ENCODE results near the gene SMAD6. TPM values are rescaled to one million over a fixed set of nuclear protein-coding genes. Genes with fewer than 3 reads are reported as not detected.

SMAD6 gene
- total and polyA plus RNA-seq, 10 of the 15 experiments (the other 5 are each of a cell fraction or from before 2014, with no cell fraction given) = under 0.01 to 0.10 (median 0.03) TPM; not detected in 7

- TF ChIP-seq SIN3A (IDR thresholded peaks at IDR 0.05; ENCODE audit: low read depth, low read length) (no peak), YBX1 (IDR thresholded peaks at IDR 0.05) (no peak), NRF1 (conservative IDR thresholded peaks at IDR 0.05; ENCODE audit: low read depth, low read length) (no peak), RCOR1 (conservative IDR thresholded peaks at IDR 0.05; ENCODE audit: low read depth, low read length) (no peak), HCFC1 (IDR thresholded peaks at IDR 0.05; ENCODE audit: low read length) (no peak)
- TF ChIP-seq, protein P1, sequence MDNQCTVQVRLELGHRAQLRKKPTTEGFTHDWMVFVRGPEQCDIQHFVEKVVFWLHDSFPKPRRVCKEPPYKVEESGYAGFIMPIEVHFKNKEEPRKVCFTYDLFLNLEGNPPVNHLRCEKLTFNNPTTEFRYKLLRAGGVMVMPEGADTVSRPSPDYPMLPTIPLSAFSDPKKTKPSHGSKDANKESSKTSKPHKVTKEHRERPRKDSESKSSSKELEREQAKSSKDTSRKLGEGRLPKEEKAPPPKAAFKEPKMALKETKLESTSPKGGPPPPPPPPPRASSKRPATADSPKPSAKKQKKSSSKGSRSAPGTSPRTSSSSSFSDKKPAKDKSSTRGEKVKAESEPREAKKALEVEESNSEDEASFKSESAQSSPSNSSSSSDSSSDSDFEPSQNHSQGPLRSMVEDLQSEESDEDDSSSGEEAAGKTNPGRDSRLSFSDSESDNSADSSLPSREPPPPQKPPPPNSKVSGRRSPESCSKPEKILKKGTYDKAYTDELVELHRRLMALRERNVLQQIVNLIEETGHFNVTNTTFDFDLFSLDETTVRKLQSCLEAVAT (IDR thresholded peaks at IDR 0.05) = no peak
- TF ChIP-seq, protein P2, sequence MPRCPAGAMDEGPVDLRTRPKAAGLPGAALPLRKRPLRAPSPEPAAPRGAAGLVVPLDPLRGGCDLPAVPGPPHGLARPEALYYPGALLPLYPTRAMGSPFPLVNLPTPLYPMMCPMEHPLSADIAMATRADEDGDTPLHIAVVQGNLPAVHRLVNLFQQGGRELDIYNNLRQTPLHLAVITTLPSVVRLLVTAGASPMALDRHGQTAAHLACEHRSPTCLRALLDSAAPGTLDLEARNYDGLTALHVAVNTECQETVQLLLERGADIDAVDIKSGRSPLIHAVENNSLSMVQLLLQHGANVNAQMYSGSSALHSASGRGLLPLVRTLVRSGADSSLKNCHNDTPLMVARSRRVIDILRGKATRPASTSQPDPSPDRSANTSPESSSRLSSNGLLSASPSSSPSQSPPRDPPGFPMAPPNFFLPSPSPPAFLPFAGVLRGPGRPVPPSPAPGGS (IDR thresholded peaks at IDR 0.05; ENCODE audit: borderline replicate concordance, insufficient read depth, low read depth, low read length, poor library complexity, severe bottlenecking) = no peak
Measured at GRCh38 chr15:66663664-66664063, 38.4 kb upstream of the SMAD6 start (continued).

GRCh38 chr15:66670175-66670574 is 31.9 kb upstream of the SMAD6 start:
- ATAC-seq (no peak), DNase-seq (ENCODE audit: low read depth, low spot score) (no peak), FAIRE-seq (no peak)
- no peak overlapping the region for H3K4me3 ChIP-seq
- BruUV-seq (replicated peaks) = no TSS peak
- 33% methylated on average over 9 of the region's 9 CpGs for WGBS (ENCODE audit: insufficient coverage, insufficient replicate concordance, low lambda C conversion rate, missing lambda C conversion rate)
- H3K9ac ChIP-seq (ENCODE audit: control insufficient read depth, insufficient read depth, low read length) = no peak overlapping the region
- no peaks in the 10 kb centered on the region for H3K79me2 ChIP-seq (ENCODE audit: control insufficient read depth, insufficient read depth, low read length)
- POLR2A ChIA-PET = no interaction called here
- intact Hi-C loops (cut with micrococcal nuclease; ENCODE audit: unreplicated experiment) (no loop called here), in situ Hi-C loops (cut with MboI) (no loop called here)
- no peaks in the 10 kb centered on the region for H3K36me3 ChIP-seq (ENCODE audit: control insufficient read depth in 2 of 2, insufficient read depth in 2 of 2, low read length in 1 of 2)
- H3K4me1 ChIP-seq (ENCODE audit: control insufficient read depth, insufficient read depth, low read length) = no peaks in the 10 kb centered on the region
- H3K4me2 ChIP-seq (ENCODE audit: control insufficient read depth, insufficient read depth) = no peak overlapping the region
- RAD21 ChIA-PET (ENCODE audit: unreplicated experiment) = no interaction called here
- SMC1A ChIA-PET (ENCODE audit: uncharacterized antibody, unreplicated experiment) = no interaction called here
- no peaks in the 10 kb centered on the region for H4K20me1 ChIP-seq (ENCODE audit: control insufficient read depth, insufficient read depth)
- no peaks in the 10 kb centered on the region for H3K9me3 ChIP-seq (replicated peaks; ENCODE audit: control insufficient read depth, insufficient read depth, low read length)
- CTCF ChIA-PET = no interaction called here
- H3K27ac ChIP-seq (ENCODE audit: control insufficient read depth, insufficient read depth) = no peak overlapping the region
- no peak overlapping the region for H2AFZ ChIP-seq (ENCODE audit: control insufficient read depth, low read depth, low read length)
- H3K27me3 ChIP-seq (replicated peaks in 1 of 2; ENCODE audit: control insufficient read depth in 2 of 2, insufficient read depth in 2 of 2, low read length in 1 of 2) = no peaks in the 10 kb centered on the region
- TF ChIP-seq NFYA (IDR thresholded peaks at IDR 0.05; ENCODE audit: borderline replicate concordance, low read depth, low read length) = no peak
- TF ChIP-seq RBBP5 (conservative IDR thresholded peaks at IDR 0.05) = no peak
- no peak for TF ChIP-seq CHD1 (IDR thresholded peaks at IDR 0.05; ENCODE audit: low read depth, low read length)
- TF ChIP-seq MEF2B (IDR thresholded peaks at IDR 0.05; ENCODE audit: partially characterized antibody, poor library complexity, severe bottlenecking) = no peak
- TF ChIP-seq MTA2 (IDR thresholded peaks at IDR 0.05; ENCODE audit: low read depth) = no peak
- no peak for TF ChIP-seq ZZZ3 (IDR thresholded peaks at IDR 0.05; ENCODE audit: control insufficient read depth, insufficient read length, low read depth)
- TF ChIP-seq FOS (IDR thresholded peaks at IDR 0.05; ENCODE audit: borderline replicate concordance, extremely low read depth, insufficient read length) = no peak
- TF ChIP-seq NR2F1 (conservative IDR thresholded peaks at IDR 0.05) = no peak
- no peak for TF ChIP-seq CBFB (IDR thresholded peaks at IDR 0.05; ENCODE audit: low read depth)
- no peak for TF ChIP-seq ZNF274 (IDR thresholded peaks at IDR 0.05; ENCODE audit: insufficient read depth, insufficient read length)
- no peak for TF ChIP-seq CEBPB (IDR thresholded peaks at IDR 0.05; ENCODE audit: borderline replicate concordance in 1 of 2, low read depth in 2 of 2, low read length in 2 of 2)
- no peak for TF ChIP-seq SREBF2 (IDR thresholded peaks at IDR 0.05; ENCODE audit: low read length)
- TF ChIP-seq, protein P3, sequence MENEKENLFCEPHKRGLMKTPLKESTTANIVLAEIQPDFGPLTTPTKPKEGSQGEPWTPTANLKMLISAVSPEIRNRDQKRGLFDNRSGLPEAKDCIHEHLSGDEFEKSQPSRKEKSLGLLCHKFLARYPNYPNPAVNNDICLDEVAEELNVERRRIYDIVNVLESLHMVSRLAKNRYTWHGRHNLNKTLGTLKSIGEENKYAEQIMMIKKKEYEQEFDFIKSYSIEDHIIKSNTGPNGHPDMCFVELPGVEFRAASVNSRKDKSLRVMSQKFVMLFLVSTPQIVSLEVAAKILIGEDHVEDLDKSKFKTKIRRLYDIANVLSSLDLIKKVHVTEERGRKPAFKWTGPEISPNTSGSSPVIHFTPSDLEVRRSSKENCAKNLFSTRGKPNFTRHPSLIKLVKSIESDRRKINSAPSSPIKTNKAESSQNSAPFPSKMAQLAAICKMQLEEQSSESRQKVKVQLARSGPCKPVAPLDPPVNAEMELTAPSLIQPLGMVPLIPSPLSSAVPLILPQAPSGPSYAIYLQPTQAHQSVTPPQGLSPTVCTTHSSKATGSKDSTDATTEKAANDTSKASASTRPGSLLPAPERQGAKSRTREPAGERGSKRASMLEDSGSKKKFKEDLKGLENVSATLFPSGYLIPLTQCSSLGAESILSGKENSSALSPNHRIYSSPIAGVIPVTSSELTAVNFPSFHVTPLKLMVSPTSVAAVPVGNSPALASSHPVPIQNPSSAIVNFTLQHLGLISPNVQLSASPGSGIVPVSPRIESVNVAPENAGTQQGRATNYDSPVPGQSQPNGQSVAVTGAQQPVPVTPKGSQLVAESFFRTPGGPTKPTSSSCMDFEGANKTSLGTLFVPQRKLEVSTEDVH (IDR thresholded peaks at IDR 0.05; ENCODE audit: low read depth, partially characterized antibody) = no peak
- no peak for TF ChIP-seq GATAD2B (conservative IDR thresholded peaks at IDR 0.05; ENCODE audit: low read depth)

Data from GM12878 (cell line).